Ishikawa (cell line): ENCODE data around the gene ERC1.

Experiments
- CEBPB ChIP-seq: IDR thresholded peaks from 2 replicates; pipeline ENCODE4 v1.6.1; 2012
- CREB1 ChIP-seq: IDR thresholded peaks from 2 replicates; pipeline ENCODE4 v1.6.1; 2012; ENCODE audit warnings: low read depth
- EGR1 ChIP-seq: IDR thresholded peaks from 2 replicates; pipeline ENCODE4 v1.6.1; 2012
- EP300 ChIP-seq: IDR thresholded peaks from 2 replicates; pipeline ENCODE4 v1.6.1; 2012; ENCODE audit warnings: borderline replicate concordance
- FOXM1 ChIP-seq: IDR thresholded peaks from 2 replicates; pipeline ENCODE4 v1.6.1; 2012; ENCODE audit warnings: low read depth, borderline replicate concordance
- NFIC ChIP-seq: IDR thresholded peaks from 2 replicates; pipeline ENCODE4 v1.6.1; 2012
- RAD21 ChIP-seq: IDR thresholded peaks from 2 replicates; pipeline ENCODE4 v1.6.1; 2012; ENCODE audit warnings: low read depth
- REST ChIP-seq: IDR thresholded peaks from 2 replicates; pipeline ENCODE4 v1.6.1; 2012; ENCODE audit warnings: low read depth, mild to moderate bottlenecking
- TAF1 ChIP-seq: IDR thresholded peaks from 2 replicates; pipeline ENCODE4 v1.6.1; 2012; ENCODE audit warnings: low read depth, mild to moderate bottlenecking
- TCF12 ChIP-seq: IDR thresholded peaks from 2 replicates; pipeline ENCODE4 v1.6.1; 2012; ENCODE audit warnings: low read depth
- TEAD4 ChIP-seq: IDR thresholded peaks from 2 replicates; pipeline ENCODE4 v1.6.1; 2012
- USF1 ChIP-seq: IDR thresholded peaks from 2 replicates; pipeline ENCODE4 v1.6.1; 2012
- ZBTB7A ChIP-seq: IDR thresholded peaks from 2 replicates; pipeline ENCODE4 v1.6.1; 2012; ENCODE audit warnings: low read depth
- TF ChIP-seq, protein P1 (sequence below): IDR thresholded peaks from 2 replicates; pipeline ENCODE4 v1.6.1; 2012

DNA sequence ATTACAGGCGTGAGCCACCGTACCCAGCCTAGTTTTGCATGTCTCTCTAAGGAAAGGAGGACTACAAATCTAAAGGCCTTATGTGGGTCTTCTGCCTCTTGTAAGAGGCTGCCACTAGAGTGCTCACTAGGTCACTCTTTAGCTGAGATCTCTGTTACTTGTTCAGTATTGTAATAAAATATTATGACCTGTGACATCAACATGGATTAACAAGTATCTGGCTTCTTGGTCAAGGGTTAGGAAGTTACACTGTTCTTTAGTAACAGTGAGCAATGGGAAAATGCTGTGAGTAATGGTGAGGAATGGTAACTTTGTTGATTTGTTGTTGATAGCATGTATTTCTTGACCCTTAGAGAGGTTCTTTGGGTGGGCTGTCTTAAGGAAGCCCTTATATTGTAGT, 50.5 kb downstream of the ERC1 start:
- no peak for TF ChIP-seq USF1
- TF ChIP-seq, protein P1, sequence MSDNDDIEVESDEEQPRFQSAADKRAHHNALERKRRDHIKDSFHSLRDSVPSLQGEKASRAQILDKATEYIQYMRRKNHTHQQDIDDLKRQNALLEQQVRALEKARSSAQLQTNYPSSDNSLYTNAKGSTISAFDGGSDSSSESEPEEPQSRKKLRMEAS = no peak
- TF ChIP-seq CEBPB = no peak
- no peak for TF ChIP-seq EP300
- TF ChIP-seq REST = no peak
- no peak for TF ChIP-seq FOXM1
- no peak for TF ChIP-seq TAF1
- no peak for TF ChIP-seq ZBTB7A
- TF ChIP-seq TEAD4 = no peak
- no peak for TF ChIP-seq CREB1
- TF ChIP-seq NFIC = no peak
- TF ChIP-seq EGR1 = no peak
- no peak for TF ChIP-seq RAD21
- TF ChIP-seq TCF12 = no peak
